MCF 10A (cell line): ENCODE results near the gene EVX1. TPM values are rescaled to one million over a fixed set of nuclear protein-coding genes. Genes with fewer than 3 reads are reported as not detected.
A peak's percentile ranks its signal among the peaks of the same experiment; 100 is the strongest.

Experiments
- BruUV-seq: library from RNA; stranded (reverse); fragments of 400-500 nt; replicated peaks from 2 replicates; lab custom pipeline; 2021; lab: Mats Ljungman, UMichigan
- CTCF ChIA-PET: fragments of 300-600 bp; sonication (Branson Sonifier 250); formaldehyde crosslinking; extraction: SDS; loops from one replicate; lab custom pipeline; 2021; ENCODE audit warnings: antibody characterized with exemption, inconsistent platforms; lab: Yijun Ruan, JAX
- POLR2A ChIA-PET: fragments of 300-600, 350-650 bp; sonication (Branson Sonifier 250); formaldehyde crosslinking; extraction: SDS; loops from one replicate; lab custom pipeline; 2020; ENCODE audit warnings: antibody characterized with exemption, inconsistent platforms; lab: Yijun Ruan, JAX
- DNase-seq: peaks from one replicate; pipeline ENCODE4 v3.0.0-alpha.2; 2018; ENCODE audit not compliant: unreplicated experiment
- H3K27ac Mint-ChIP-seq: one replicate; pipeline ENCODE4 v1.8.0; 2022; ENCODE audit warnings: mild to moderate bottlenecking, low read depth, mixed read lengths; ENCODE audit not compliant: unreplicated experiment
- H3K27me3 Mint-ChIP-seq: one replicate; pipeline ENCODE4 v1.8.0; 2022; ENCODE audit warnings: mixed read lengths; ENCODE audit not compliant: insufficient read depth, unreplicated experiment
- H3K36me3 Mint-ChIP-seq: one replicate; pipeline ENCODE4 v1.8.0; 2022; ENCODE audit warnings: mild to moderate bottlenecking, moderate library complexity, mixed read lengths; ENCODE audit not compliant: insufficient read depth, unreplicated experiment
- H3K4me1 Mint-ChIP-seq: one replicate; pipeline ENCODE4 v1.8.0; 2022; ENCODE audit warnings: mixed read lengths; ENCODE audit not compliant: insufficient read depth, unreplicated experiment
- H3K4me3 Mint-ChIP-seq: one replicate; pipeline ENCODE4 v1.8.0; 2022; ENCODE audit warnings: mild to moderate bottlenecking, moderate library complexity, mixed read lengths; ENCODE audit not compliant: unreplicated experiment
- H3K9me3 Mint-ChIP-seq: one replicate; pipeline ENCODE4 v1.8.0; 2022; ENCODE audit warnings: mixed read lengths; ENCODE audit not compliant: unreplicated experiment
- CTCF ChIP-seq: fragments of 200-600 bp; IDR thresholded peaks from one replicate; pipeline ENCODE4 v1.8.0; 2022; ENCODE audit warnings: antibody characterized with exemption, mild to moderate bottlenecking; ENCODE audit not compliant: unreplicated experiment
- intact Hi-C: fragments of 100-400 bp; cut with micrococcal nuclease; formaldehyde crosslinking; loops from 2 replicates; pipeline ENCODE4 v1.14.1; 2022
- total RNA-seq: library from RNA; stranded (reverse); gene quantifications from 2 replicates; pipeline ENCODE4 v1.2.3, GENCODE V29; 2022

Gene EVX1
- total RNA-seq, 1 experiment from 2014 or later: not detected

- DNase-seq: peak; percentile 46
- H3K27ac Mint-ChIP-seq: no peak overlapping the region
- intact Hi-C loops: loop anchor here (1.0 kb wide), 2 partner anchors 341 to 370 kb away; no protein-coding TSS in a partner anchor
- BruUV-seq: no TSS peak
- H3K27me3 Mint-ChIP-seq: peaks cover 10% of the 10 kb centered on the region
- H3K4me3 Mint-ChIP-seq: peak overlapping the region; percentile 74
- POLR2A ChIA-PET: interaction anchor here (0.8 kb wide), 1 partner anchor 188 kb away, joined by 3 read pairs; no protein-coding TSS in a partner anchor
- peak; percentile 44 for TF ChIP-seq CTCF
- no peaks in the 10 kb centered on the region for H3K4me1 Mint-ChIP-seq
- CTCF ChIA-PET: interaction anchor here (0.6 to 1.6 kb wide), 10 partner anchors 10 to 785 kb away, joined by 3 to 6 read pairs (median 4); no protein-coding TSS in a partner anchor
- H3K36me3 Mint-ChIP-seq: no peaks in the 10 kb centered on the region
- H3K9me3 Mint-ChIP-seq: no peaks in the 10 kb centered on the region
Measured at GRCh38 chr7:27235387-27236311, 7.0 kb upstream of the EVX1 start.

GRCh38 chr7:27237735-27238334 is 4.8 kb upstream of the EVX1 start:
- POLR2A ChIA-PET: interaction anchor here (0.6 to 2.1 kb wide), 2 partner anchors 9 to 464 kb away, joined by 5 to 7 read pairs; no protein-coding TSS in a partner anchor
- CTCF ChIA-PET: interaction anchor here (0.9 to 1.6 kb wide), 4 partner anchors 15 to 367 kb away, joined by 3 to 6 read pairs (median 4); no protein-coding TSS in a partner anchor
- peaks cover 5% of the 10 kb centered on the region for H3K36me3 Mint-ChIP-seq

GRCh38 chr7:27238979-27239386 is 3.6 kb upstream of the EVX1 start:
- Mint-ChIP-seq H3K4me3 (no peak overlapping the region), H3K27ac (no peak overlapping the region), H3K36me3 (peaks cover 5% of the 10 kb centered on the region), H3K27me3 (peaks cover 43% of the 10 kb centered on the region), H3K4me1 (no peaks in the 10 kb centered on the region), H3K9me3 (no peaks in the 10 kb centered on the region)
- POLR2A ChIA-PET: interaction anchor here (2.1 kb wide), 1 partner anchor 8 kb away, joined by 7 read pairs; no protein-coding TSS in a partner anchor
- no TSS peak for BruUV-seq
- CTCF ChIA-PET: interaction anchor here (0.6 kb wide), 2 partner anchors 26 to 215 kb away, joined by 3 to 4 read pairs; no protein-coding TSS in a partner anchor
- no peak for DNase-seq
- no peak for TF ChIP-seq CTCF
- intact Hi-C loops: no loop called here

More at GRCh38 chr7:27237735-27238334, 4.8 kb upstream of the EVX1 start:
- H3K9me3 Mint-ChIP-seq: no peaks in the 10 kb centered on the region
- no peak for TF ChIP-seq CTCF
- H3K4me3 Mint-ChIP-seq: no peak overlapping the region
- no peaks in the 10 kb centered on the region for H3K4me1 Mint-ChIP-seq
- H3K27me3 Mint-ChIP-seq: peaks cover 32% of the 10 kb centered on the region
- no peak overlapping the region for H3K27ac Mint-ChIP-seq
- BruUV-seq: no TSS peak
- intact Hi-C loops: no loop called here
- peak; percentile 42 for DNase-seq
